Dermis microvascular lymphatic vessel endothelial cell (primary cell): ENCODE data around the gene CERT1. TPM values are rescaled to one million over a fixed set of nuclear protein-coding genes. Genes with fewer than 3 reads are reported as not detected.
A peak's percentile ranks its signal among the peaks of the same experiment; 100 is the strongest.
"Not testable (repeated sequence)": the region's sequence is repeated elsewhere in the genome, so short reads cannot be mapped to it uniquely, and the experiment has no call there.

Source experiments
- DNase-seq, 2 donors: peaks; one replicate each; pipeline versions ENCODE4 v3.0.0 to v3.0.0-alpha.2; 2010; ENCODE audit warnings: low read depth in 2 of 2
- total RNA-seq: library from RNA; depleted of rRNA; stranded (reverse); fragments of >200 nt; gene quantifications from 2 replicates; pipeline ENCODE4 v1.2.1, GENCODE V29; 2014

The CERT1 gene
- total RNA-seq, result 20.0 and 43.1 TPM in 2 replicates

GRCh38 chr5:75511435-75512382 is at the start of gene CERT1, which contains the start of gene POLK:
TSS of gene CERT1 (minus strand) at chr5:75511629. CDS start at chr5:75511207, 422 bp downstream.
TSS of gene POLK (plus strand) at chr5:75511891.
- DNase-seq, result peak; percentile 98 to 99

GRCh38 chr5:75560655-75561054 is 49.2 kb upstream of the CERT1 start:
- DNase-seq, result not testable (repeated sequence)

GRCh38 chr5:75558981-75559632 is 47.7 kb upstream of the CERT1 start:
- peak; percentile 62 to 91 for DNase-seq

- peak; percentile 57 to 83 for DNase-seq
Observed at GRCh38 chr5:75558221-75558620, 46.8 kb upstream of the CERT1 start.

GRCh38 chr5:75553358-75553757 is 41.9 kb upstream of the CERT1 start:
- no peak for DNase-seq

GRCh38 chr5:75552764-75553163 is 41.3 kb upstream of the CERT1 start:
- no peak for DNase-seq

GRCh38 chr5:75551471-75551870 is 40.0 kb upstream of the CERT1 start:
- no peak for DNase-seq

- DNase-seq, result no peak
Observed at GRCh38 chr5:75550597-75550996, 39.2 kb upstream of the CERT1 start.

GRCh38 chr5:75547812-75548211 is 36.4 kb upstream of the CERT1 start:
- DNase-seq, result no peak

GRCh38 chr5:75546830-75547229 is 35.4 kb upstream of the CERT1 start:
- DNase-seq, result no peak

GRCh38 chr5:75545131-75545530 is 33.7 kb upstream of the CERT1 start:
- no peak for DNase-seq

GRCh38 chr5:75538211-75538610 is 26.8 kb upstream of the CERT1 start:
- DNase-seq, result no peak

- DNase-seq, result no peak
Observed at GRCh38 chr5:75536694-75537360, 25.4 kb upstream of the CERT1 start.

GRCh38 chr5:75536147-75536546 is 24.7 kb upstream of the CERT1 start:
- DNase-seq, result no peak

GRCh38 chr5:75534734-75535133 is 23.3 kb upstream of the CERT1 start:
- no peak for DNase-seq

GRCh38 chr5:75533716-75534115 is 22.3 kb upstream of the CERT1 start:
- not testable (repeated sequence) for DNase-seq

- DNase-seq, result no peak
Observed at GRCh38 chr5:75532190-75532589, 20.8 kb upstream of the CERT1 start.

GRCh38 chr5:75529185-75529584 is 17.8 kb upstream of the CERT1 start:
- DNase-seq, result no peak

- no peak for DNase-seq
Observed at GRCh38 chr5:75526070-75526469, 14.6 kb upstream of the CERT1 start.

- no peak for DNase-seq
Observed at GRCh38 chr5:75525344-75525743, 13.9 kb upstream of the CERT1 start.

- DNase-seq, result no peak
Observed at GRCh38 chr5:75524591-75524990, 13.2 kb upstream of the CERT1 start.

- DNase-seq, result no peak
Observed at GRCh38 chr5:75524071-75524470, 12.6 kb upstream of the CERT1 start.
